PFSK-1 (cell line): ENCODE measurements around the gene BIRC5.

ENCODE experiments used
- FOXP2 ChIP-seq: optimal IDR thresholded peaks from 2 replicates; pipeline ENCODE3; 2011; ENCODE audit warnings: borderline replicate concordance, control low read depth, inconsistent platforms; ENCODE audit not compliant: insufficient read depth; ENCODE audit errors: extremely low read length, extremely low read depth
- POLR2AphosphoS5 ChIP-seq: IDR thresholded peaks from 2 replicates; pipeline ENCODE4 v1.6.1; 2012; ENCODE audit warnings: low read depth, mild to moderate bottlenecking, control low read depth, low read length, moderate library complexity
- SIN3A ChIP-seq: IDR thresholded peaks from 2 replicates; pipeline ENCODE4 v1.6.1; 2012; ENCODE audit warnings: mild to moderate bottlenecking, low read length, moderate library complexity, borderline replicate concordance; ENCODE audit not compliant: insufficient read depth
- TF ChIP-seq, protein P1 (sequence below), 2 experiments: IDR thresholded peaks; 2 replicates each; pipeline versions ENCODE4 v1.6.1 to v1.8.0; 2011 to 2012; ENCODE audit warnings: low read depth in 2 of 2, low read length in 2 of 2, control low read depth in 1 of 2, inconsistent platforms in 1 of 2, mild to moderate bottlenecking in 1 of 2, moderate library complexity in 1 of 2; ENCODE audit not compliant: insufficient read depth in 1 of 2

DNA sequence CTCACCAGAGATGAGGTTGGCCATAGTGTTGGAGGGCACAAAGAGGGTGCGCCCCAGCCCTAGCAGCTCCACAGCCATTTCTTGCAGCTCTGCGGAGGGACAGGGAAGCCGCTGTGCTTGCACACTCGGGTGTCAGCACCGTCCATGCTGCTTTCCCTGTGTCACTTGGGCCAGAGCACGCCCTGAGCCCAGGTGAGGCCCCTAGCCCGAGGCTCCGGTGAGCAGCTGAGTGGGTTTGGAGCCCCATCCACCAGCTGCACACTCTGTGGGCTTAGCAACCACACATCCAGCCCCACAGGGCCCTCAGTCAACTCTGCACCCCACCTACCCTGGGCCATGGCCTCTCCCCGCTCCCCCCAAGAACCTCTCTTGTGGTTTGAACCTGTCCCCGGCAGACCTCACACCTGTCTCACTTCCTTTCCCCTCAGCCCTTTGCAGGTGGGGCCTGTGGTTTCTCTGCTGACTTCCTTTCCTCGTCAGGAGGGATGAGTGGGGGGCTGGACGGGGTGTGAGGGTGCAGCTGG is 38.1 kb downstream of the BIRC5 start:
- TF ChIP-seq POLR2AphosphoS5 (no peak), SIN3A (no peak), FOXP2 (no peak)
- TF ChIP-seq, protein P1, sequence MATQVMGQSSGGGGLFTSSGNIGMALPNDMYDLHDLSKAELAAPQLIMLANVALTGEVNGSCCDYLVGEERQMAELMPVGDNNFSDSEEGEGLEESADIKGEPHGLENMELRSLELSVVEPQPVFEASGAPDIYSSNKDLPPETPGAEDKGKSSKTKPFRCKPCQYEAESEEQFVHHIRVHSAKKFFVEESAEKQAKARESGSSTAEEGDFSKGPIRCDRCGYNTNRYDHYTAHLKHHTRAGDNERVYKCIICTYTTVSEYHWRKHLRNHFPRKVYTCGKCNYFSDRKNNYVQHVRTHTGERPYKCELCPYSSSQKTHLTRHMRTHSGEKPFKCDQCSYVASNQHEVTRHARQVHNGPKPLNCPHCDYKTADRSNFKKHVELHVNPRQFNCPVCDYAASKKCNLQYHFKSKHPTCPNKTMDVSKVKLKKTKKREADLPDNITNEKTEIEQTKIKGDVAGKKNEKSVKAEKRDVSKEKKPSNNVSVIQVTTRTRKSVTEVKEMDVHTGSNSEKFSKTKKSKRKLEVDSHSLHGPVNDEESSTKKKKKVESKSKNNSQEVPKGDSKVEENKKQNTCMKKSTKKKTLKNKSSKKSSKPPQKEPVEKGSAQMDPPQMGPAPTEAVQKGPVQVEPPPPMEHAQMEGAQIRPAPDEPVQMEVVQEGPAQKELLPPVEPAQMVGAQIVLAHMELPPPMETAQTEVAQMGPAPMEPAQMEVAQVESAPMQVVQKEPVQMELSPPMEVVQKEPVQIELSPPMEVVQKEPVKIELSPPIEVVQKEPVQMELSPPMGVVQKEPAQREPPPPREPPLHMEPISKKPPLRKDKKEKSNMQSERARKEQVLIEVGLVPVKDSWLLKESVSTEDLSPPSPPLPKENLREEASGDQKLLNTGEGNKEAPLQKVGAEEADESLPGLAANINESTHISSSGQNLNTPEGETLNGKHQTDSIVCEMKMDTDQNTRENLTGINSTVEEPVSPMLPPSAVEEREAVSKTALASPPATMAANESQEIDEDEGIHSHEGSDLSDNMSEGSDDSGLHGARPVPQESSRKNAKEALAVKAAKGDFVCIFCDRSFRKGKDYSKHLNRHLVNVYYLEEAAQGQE (IDR thresholded peaks at IDR 0.05; ENCODE audit: insufficient read depth in 1 of 2, low read depth in 2 of 2, low read length in 2 of 2), result no peak
